Inferior parietal cortex (tissue), 1 donor: ENCODE measurements around the gene PSMD14.
A peak's percentile ranks its signal among the peaks of the same experiment; 100 is the strongest.
"Not testable (repeated sequence)": the region's sequence is repeated elsewhere in the genome, so short reads cannot be mapped to it uniquely, and the experiment has no call there.

Source experiments
- DNase-seq: peaks from one replicate; pipeline ENCODE4 v3.0.0-alpha.2; 2016; ENCODE audit errors: extremely low spot score

Gene PSMD14

GRCh38 chr2:161308178-161308955 lies at the start of gene PSMD14:
Gene PSMD14, plus strand, starts transcription at chr2:161308425. Its CDS starts 10,401 bp downstream, at chr2:161318826.
- DNase-seq, result peak; percentile 95

GRCh38 chr2:161265874-161266273 lies 42.4 kb upstream of the PSMD14 start:
- no peak for DNase-seq

- no peak for DNase-seq
Measured at GRCh38 chr2:161269111-161269510, 39.1 kb upstream of the PSMD14 start.

GRCh38 chr2:161273038-161273760 lies 35.0 kb upstream of the PSMD14 start:
- peak; percentile 89 for DNase-seq

- peak; percentile 34 for DNase-seq
Measured at GRCh38 chr2:161278564-161279229, 29.5 kb upstream of the PSMD14 start.

GRCh38 chr2:161279230-161279815 lies 28.9 kb upstream of the PSMD14 start:
- not testable (repeated sequence) for DNase-seq

GRCh38 chr2:161280906-161281323 lies 27.3 kb upstream of the PSMD14 start:
- DNase-seq, result not testable (repeated sequence)

GRCh38 chr2:161281615-161282310 lies 26.5 kb upstream of the PSMD14 start:
- not testable (repeated sequence) for DNase-seq

GRCh38 chr2:161282311-161282644 lies 25.9 kb upstream of the PSMD14 start:
- not testable (repeated sequence) for DNase-seq

- no peak for DNase-seq
Measured at GRCh38 chr2:161283926-161284325, 24.3 kb upstream of the PSMD14 start.

GRCh38 chr2:161303535-161304050 lies 4.6 kb upstream of the PSMD14 start:
- DNase-seq, result no peak

- no peak for DNase-seq
Measured at GRCh38 chr2:161306919-161307318, 1.3 kb upstream of the PSMD14 start.

- no peak for DNase-seq
Measured at GRCh38 chr2:161307676-161308075, 549 bp upstream of the PSMD14 start.

- no peak for DNase-seq
Measured at GRCh38 chr2:161312996-161313395, 4.8 kb downstream of the PSMD14 start.

- no peak for DNase-seq
Measured at GRCh38 chr2:161315380-161315779, 7.2 kb downstream of the PSMD14 start.

- no peak for DNase-seq
Measured at GRCh38 chr2:161316701-161317100, 8.5 kb downstream of the PSMD14 start.

GRCh38 chr2:161321944-161322648 lies 13.9 kb downstream of the PSMD14 start:
- DNase-seq, result no peak

GRCh38 chr2:161324876-161325275 lies 16.7 kb downstream of the PSMD14 start:
- no peak for DNase-seq

GRCh38 chr2:161327582-161327981 lies 19.4 kb downstream of the PSMD14 start:
- no peak for DNase-seq

- no peak for DNase-seq
Measured at GRCh38 chr2:161332371-161332967, 24.2 kb downstream of the PSMD14 start.
